NCI-H446 treated with DMSO at 0.1 percent for 48 hours (cell line): Measurements from ENCODE around the gene LIG3.
"Not testable (repeated sequence)": the region's sequence is repeated elsewhere in the genome, so short reads cannot be mapped to it uniquely, and the experiment has no call there.

Source experiments
- DNase-seq: peaks from one replicate; lab custom pipeline; 2025; lab: John Stamatoyannopoulos, UW

LIG3 gene

DNA sequence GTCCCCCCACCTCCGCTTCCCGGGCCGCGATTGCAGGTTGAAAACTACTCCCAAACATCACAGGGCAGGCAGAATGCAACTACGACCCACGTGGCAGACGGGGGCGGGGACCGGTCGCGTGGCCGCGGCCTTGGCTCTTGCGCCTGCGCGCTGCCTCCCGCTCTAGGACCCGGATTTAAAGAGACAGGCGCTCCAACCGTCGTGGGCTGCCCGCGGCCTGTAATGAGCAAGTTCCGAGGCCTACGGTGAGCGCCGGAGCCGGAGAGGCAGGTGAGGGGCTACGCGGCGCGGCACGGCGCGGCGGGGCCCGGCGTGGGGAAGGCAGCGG is at the start of gene LIG3:
Gene LIG3 (plus strand): TSS at position 160 of the 328 bp plus-strand sequence. CDS start 2,494 bp downstream, outside the sequence.
- DNase-seq: peak; percentile 78

DNA sequence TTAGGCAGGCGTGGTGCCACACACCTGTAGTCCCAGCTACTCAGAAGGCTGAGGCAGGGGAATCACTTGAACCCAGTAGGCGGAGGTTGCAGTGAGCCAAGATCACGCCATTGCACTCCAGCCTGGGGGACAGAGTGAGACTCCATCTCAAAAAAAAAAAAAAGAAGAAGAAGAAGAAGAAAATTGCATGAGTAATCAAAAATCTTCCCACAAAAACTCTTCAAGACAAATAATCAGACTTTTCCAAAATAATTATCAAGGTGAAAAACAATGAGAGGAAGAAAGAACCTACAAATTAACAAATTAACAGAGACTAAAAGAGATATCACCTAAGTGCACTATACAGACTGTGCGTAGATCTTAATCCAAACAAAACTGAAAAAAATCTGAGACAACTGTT is 29.5 kb upstream of the LIG3 start:
- not testable (repeated sequence) for DNase-seq

DNA sequence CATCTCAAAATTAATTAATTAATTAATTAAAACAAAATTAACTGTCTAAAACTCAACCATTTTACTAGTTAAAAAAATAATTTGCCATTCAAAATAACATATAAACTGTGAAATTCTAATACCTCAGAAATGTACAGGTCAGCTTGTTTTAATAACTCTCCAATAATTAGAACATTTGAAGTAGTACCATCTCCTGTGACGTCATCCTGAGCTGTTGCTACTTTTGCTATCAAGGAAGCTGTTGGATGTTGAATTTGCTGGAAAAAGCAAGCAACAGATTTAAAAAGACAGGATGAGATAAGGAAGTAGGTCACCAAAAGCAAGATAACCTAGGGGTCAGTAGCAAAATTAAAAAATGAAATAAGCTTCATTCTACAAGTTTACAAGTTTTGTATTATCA is 21.9 kb upstream of the LIG3 start:
- no peak for DNase-seq

DNA sequence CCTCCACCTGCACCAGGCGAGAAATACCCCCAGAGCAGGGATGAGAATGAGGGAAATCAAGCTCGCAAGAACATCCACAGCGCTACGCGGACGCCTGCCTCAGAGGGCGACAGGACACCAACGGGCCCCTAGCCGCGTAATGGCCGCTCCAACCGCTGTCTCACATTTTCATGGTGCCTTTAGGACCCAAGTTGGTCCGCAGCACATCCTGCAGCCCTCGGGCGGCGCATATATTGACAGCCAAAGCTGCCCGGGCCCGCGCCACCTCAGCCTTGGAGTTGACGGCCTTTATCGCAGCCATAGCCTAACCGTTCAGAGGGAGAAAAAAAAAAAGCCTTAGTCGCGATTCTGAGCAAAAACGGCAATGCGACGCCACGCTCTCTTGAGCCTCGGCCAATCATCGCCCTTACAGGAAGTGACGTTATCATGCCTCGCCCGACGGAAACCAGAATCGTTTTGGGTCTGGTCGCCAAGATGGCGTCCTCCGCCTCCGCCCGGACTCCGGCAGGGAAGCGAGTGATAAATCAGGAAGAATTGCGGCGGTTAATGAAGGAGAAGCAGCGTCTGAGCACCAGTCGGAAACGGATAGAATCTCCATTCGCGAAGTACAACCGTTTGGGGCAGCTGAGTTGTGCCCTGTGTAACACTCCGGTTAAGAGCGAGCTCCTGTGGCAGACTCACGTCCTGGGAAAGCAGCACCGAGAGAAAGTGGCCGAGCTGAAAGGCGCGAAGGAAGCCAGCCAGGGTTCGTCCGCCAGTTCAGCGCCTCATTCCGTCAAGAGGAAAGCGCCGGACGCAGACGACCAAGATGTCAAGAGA is 19.0 kb upstream of the LIG3 start, which contains the start of the genes CCT6B and ZNF830:
Gene CCT6B (minus strand): TSS at position 368 of the 819 bp plus-strand sequence. CDS start 67 bp downstream, at position 301.
Gene ZNF830 (plus strand): TSS at position 448 of the 819 bp plus-strand sequence. CDS start 27 bp downstream, at position 475.
- peak; percentile 83 for DNase-seq

DNA sequence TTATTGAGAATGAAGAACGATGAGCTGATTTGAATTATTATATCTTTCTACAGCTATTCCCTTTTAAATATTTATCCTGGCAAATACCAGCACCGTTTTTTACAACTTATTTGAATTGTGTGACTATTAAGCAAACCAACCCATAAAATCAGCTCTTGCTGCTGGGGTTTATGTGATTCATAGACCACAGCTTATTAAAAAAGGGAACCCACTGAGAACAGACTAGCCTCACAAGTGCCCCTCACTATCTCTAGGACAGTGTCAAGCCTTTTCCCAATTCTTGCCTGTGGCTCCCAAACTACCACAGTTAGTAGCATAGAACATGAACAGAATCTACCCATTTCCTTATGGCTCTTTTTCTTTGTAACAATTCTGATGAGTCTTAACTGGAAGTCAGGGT is 6.1 kb upstream of the LIG3 start:
- DNase-seq: no peak

DNA sequence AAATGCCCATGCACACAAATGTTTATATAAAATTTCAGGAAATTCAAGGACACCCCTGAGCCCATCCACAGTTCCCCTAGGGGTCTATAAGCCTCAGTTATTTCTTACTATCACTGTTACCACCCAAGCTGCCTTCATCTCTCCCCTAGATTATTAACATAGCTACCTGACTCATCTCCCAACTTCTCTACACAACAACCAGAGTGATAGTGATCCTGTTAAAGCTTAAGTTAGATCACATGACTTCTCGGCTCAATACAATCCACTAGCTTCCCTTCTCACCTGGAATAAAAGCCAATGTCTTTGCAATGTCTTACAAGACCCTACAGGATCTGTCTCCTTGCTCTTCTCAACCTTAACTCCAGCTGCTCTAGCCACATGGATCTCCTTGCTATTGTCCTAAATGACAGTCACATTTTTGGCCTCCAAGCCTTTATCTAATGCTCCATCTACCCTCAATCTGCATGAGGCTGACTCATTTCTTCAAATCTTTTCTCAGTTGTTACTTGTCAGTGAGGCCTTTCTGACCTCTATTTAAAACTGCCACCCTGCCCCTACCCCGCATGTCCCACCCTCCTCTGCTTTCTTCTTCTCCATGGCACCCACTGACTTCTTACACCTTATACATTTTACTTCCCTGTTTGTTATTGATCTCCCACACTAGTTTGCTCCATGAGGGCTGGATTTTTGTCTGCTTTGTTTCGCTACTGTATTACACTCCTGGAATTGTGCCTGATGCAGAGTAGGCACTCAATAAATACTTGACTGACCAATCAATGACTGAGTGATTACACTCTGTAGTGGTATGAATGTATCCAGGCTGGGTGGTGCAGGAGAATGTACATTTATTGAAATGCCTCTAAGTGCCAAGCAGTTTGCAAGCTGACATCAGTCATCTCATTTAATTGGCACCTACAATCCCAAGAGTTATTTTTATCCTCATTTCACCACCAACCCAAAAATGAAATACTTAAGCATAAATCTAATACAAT is 5.2 kb upstream of the LIG3 start:
- DNase-seq: no peak

DNA sequence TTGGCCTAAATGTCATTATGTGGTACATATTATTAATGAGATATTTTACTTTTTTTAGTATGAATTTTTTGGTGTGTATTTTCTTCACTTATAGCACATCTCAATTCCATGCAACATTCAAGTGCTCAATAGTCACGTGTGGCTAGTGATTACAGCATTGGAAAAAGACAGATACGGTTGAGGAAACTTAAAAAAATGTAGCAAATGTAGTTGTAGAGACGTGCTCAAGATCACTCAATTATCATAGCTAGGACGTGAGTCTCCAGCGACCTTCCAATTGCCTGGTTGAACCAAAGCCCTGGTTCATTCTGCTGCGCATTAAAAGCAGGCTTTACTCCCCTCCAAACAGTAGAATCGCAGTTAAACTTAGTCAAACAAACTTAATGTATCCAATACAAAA is 1.2 kb upstream of the LIG3 start:
- no peak for DNase-seq

DNA sequence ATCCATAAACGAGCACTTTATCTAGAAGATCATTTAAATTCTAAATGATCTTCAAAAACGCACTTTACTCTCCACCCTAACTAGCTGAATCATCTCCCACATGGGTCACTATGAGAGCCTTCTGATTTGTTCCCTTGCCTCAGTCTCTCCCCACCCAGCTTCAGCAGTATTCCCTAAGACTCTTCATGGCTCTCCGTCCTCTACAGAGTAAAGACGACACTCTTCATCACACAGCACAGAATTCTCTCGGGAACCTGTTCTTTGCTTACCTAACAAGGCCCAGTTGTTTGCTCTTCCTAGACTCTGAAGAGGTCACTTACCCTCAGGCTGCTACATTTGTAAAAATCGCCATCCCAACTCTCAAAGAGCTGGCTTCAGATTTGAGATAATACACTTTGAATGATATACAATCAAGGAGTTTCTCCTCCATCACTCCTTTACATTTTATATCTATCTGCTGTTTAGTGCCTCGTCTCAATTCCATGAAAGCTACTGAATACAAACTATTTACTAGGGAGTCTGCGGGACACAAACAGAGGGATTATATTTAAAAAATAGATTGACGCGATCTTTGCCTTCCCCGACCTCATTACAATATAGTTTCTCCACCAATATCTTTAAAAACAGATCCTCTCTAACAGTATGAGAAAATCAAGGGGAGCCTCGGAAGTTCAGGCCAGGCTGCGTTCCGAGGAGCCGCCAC is 511 bp upstream of the LIG3 start:
- DNase-seq: no peak

DNA sequence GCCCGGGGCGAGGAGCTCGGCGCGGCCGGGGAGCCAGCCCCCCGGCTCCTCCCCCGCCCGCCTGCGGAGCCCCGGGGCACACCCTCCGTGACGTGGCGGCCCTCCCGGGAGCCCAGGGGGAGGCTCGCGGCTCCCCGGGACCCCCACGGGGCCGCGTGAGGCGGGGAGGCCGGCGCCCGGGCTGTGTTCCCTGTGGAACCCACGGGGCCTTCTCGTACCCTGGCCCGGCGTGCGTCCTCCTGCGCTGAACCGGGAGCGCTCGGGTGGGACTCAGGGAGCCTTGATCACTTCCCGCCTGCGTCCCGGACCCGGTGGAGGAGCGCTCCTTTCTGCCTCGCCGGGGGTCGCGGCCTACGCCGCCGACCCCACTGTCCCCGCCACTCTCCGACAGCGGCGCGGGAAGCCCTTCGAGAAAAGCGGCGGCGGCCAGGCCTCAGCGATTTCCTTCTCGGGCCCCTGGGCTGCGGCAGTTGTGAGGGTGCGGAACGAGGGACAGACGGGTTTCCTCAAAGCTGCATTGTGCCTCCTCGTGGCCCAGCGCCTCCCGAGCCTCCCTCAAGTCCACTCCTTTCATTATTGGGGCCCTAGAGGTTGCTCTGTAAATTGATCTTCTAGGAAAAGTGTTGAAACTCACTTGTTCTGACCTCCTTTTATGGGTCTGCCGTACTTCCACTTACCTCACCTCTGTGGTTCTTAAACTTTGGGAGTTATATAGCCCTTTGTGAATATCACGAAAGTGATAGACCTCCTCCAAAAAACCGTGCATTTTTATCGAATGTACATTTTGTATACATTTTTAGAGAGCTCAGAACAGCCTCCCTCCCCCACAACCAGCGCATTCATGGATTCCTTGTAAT is 597 bp downstream of the LIG3 start:
- peak; percentile 53 for DNase-seq

DNA sequence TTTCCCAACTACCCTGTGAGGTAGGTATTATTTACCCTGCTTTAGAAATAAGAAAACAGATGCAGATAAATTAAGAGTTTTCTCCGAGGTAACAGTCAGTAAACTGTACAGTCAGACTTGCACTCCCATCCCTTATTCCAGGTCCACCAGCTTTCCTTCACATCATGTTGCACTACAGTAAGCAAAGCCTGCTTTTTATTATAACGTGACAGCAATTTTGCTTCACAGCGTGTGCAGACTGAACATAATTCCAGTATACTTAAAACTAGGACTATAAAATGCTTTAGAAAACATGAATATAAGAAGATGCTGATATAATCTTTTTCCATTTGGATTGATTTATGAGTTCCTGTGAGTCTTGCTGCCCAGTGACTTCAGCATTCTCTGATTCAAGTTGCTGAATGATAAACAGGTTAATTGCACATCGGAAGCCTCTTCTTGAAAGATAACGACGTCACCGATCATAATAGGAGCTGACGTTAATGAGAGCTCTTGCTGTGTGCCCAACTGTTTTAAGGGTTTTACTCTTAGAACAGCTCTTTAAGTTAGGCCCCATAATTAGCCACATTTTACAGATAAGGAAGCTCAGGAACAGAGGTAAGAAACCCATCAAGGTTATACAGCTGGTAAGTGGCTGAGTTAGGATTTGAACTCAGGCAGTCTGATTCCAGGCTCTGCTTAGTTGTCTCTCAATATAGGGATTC is 1.4 kb downstream of the LIG3 start:
- no peak for DNase-seq

DNA sequence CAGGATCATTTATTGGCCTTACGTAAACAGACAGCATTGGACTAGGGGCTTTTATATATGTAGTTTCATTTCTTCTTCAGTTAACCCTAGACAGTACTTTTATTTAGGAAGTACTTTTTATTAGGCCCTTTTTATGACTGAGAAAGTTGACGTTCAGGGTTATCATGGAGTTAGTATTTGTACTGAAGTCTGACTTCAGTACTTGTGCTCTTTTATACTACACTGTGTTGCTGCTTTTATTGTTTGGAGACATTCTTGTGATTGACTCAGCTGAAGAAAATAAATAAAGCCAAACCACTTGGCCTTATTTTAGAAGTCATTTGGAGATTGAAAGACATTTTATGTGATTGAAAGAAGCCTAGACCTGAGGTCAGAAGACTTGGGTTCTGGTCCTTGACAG is 6.9 kb downstream of the LIG3 start:
- DNase-seq: no peak

DNA sequence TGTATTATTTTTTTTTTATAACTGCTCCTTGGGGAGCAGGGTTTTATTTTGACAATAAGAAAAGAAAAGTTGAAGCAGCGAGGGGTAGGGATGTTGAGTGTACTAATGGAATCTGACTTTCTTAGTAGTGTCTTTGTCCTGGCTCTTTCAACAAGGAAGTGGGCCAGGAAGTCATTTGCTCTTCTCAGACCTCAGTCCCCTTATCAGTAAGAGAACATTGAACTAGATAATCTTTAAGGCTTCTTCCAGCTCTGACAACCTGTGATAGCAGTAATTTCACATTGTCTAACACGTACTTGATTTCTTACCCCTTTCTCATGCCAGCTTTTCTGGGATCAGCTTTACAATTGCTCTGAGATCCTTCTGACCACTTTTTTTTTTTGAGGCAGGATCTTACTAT is 8.3 kb downstream of the LIG3 start:
- DNase-seq: no peak

DNA sequence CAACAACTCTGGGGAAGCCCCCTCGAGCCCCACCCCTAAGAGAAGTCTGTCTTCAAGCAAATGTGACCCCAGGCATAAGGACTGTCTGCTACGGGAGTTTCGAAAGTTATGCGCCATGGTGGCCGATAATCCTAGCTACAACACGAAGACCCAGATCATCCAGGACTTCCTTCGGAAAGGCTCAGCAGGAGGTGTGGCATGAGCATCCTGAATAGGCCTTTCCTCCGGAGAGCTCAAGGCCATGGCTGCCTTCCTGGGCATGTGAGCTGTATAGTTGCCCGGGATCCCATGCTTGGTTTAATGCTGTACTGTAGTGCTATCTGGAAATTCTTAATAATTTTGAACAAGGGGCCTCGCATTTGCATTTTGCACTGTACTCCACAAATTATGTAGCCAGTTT is 9.2 kb downstream of the LIG3 start:
- no peak for DNase-seq

DNA sequence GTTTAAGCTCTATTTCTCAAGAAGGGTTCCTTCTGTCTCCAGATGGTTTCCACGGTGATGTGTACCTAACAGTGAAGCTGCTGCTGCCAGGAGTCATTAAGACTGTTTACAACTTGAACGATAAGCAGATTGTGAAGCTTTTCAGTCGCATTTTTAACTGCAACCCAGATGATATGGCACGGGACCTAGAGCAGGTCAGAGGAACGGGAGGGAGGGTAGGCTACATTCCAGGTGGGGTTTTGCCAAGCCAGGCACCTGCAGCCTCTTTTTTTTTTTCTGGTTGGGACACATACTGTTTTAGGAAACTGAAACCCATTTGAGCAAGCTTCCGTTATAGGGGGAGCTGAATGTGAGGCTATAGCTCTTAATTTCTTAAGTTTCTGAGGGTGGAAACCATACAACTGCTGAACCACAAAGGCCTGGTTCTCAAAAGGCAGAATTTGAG is 10.6 kb downstream of the LIG3 start:
- DNase-seq: no peak

DNA sequence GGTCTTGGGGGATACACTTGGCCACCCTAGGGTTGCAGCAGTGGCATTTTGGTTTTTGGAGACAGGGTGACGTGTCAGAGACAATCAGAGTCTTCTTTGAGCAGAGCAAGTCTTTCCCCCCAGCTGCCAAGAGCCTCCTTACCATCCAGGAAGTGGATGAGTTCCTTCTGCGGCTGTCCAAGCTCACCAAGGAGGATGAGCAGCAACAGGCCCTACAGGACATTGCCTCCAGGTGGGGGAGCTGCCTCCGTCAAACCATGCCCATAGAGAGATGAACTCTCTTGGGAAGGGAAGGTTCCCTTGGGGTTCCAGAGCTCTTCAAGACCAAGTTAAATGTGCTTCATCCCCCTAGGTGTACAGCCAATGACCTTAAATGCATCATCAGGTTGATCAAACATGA is 11.3 kb downstream of the LIG3 start:
- no peak for DNase-seq

DNA sequence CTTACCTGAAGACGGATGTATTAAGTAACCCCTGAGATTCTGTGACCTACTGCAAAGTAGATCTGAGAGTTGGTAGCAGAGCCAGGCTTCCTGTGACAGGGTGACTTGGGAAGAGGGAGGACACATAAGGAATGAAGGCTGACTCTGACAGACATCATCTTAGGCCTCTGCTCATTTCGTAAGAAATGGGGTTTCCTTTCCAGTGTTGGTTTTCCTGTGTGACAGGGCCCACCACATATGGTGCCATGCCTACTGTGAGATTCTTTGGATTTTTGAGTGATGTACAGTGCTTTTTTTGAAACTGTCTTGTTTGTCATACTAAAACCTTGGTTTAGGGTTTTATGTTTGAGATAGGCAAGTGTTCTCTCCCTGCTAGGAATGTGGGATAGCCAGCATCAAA is 12.7 kb downstream of the LIG3 start:
- no peak for DNase-seq

DNA sequence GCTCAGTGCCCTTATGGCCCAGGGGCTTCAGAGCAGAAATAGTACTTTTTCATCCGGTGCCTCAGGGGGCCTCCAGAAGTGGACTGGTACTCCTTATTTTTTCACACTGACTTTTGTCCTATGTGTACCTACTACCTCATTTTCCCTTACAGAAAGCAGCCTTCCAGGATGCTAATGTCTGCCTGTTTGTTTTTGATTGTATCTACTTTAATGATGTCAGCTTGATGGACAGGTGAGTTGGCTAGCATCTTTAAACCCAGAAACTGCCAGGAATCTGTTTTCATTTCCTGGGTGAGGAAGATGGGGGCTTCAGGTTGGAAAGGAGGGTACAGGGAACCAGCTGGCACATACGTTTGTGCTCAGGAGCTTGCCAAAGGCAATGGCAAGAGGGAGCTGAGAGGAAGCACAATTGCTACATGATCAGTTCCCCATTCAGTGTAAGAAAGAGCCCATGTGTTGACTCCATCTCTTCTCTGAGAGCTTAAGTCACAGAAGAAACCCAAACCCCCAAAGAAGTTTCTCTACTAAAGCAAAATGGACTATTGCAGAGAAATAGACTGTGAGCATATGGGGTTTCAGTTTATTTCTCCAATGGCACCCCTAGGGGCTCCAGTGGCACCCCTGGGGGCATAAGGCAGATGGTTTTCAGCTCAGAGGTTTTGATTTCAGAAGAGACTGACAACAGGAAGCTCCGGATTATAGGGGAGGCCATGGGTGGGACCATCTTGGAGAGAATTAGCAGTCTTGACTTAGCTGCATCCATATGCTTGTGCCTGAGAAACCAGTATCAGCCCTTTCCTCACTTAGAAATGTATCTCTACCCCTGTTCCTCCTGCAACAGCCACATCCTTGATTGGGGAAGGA is 16.3 kb downstream of the LIG3 start:
- DNase-seq: no peak

DNA sequence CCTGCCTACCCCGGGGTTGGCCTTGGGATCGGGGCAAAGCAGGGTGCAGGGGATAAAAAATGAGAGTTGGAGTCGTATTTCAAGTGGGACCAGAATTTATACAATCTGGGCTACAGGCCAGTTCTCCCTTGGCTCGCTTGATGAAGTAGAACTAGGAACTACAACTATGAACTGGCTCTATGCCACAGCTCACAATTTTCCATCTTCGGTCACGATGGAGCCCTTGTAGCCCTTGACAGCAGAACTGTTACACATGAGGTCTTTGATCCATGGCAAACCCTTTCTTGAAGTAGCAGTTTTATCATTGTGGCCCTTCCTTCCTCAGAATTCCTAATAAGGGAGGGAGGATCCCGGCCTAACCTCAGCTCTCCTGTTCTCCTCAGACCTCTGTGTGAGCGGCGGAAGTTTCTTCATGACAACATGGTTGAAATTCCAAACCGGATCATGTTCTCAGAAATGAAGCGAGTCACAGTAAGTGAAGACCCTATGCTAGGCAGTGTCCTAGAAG is 17.1 kb downstream of the LIG3 start:
- peak; percentile 72 for DNase-seq

DNA sequence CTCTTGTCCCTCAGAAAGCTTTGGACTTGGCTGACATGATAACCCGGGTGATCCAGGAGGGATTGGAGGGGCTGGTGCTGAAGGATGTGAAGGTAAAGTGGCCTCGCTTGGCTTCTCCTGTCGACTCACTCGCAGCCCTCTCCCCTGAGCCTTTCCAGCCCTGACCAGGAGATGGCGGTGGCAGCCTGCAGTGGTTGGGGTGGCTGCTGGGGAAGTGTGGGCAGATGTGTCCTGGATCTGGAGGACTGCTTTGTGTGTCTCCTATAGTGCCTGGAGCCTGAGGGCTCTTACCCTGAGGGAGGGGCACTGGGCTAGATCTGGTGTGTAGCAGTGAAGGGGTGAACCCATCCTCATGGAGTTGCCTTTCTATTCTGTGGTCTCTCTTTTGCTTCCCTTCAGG is 17.9 kb downstream of the LIG3 start:
- no peak for DNase-seq
